HepG2 (cell line): ENCODE measurements around the gene UBE2H.

Experiments
- FOSL1 ChIP-seq: sonication (generic); formaldehyde crosslinking; IDR thresholded peaks from 2 replicates; pipeline ENCODE4 v1.9.0; 2021; ENCODE audit warnings: missing genetic modification reagents, borderline replicate concordance
- FOXP1 ChIP-seq, 2 experiments: fragments of 450-650 bp in 1 of 2; IDR thresholded peaks; 2 replicates each; pipeline ENCODE4 v1.6.1; 2017 to 2018; ENCODE audit warnings: antibody characterized with exemption in 1 of 2
- ZNF556 ChIP-seq: sonication (generic); formaldehyde crosslinking; IDR thresholded peaks from 2 replicates; pipeline ENCODE4 v1.4.0; 2020; ENCODE audit warnings: mild to moderate bottlenecking, missing genetic modification reagents, borderline replicate concordance

- TF ChIP-seq ZNF556 (CRISPR knock-in tag) (no peak), FOXP1 (IDR thresholded peaks at IDR 0.05) (no peak), FOXP1 (CRISPR knock-in tag; IDR thresholded peaks at IDR 0.05) (no peak), FOSL1 (CRISPR knock-in tag) (no peak)
These were observed 45.7 kb upstream of the UBE2H start for GRCh38 chr7:129998446-129998845.
